Endothelial cell of umbilical vein (primary cell): ENCODE data around the gene SLC26A3. TPM values are rescaled to one million over a fixed set of nuclear protein-coding genes. Genes with fewer than 3 reads are reported as not detected.

ENCODE experiments used
- BruUV-seq: library from RNA; stranded (reverse); fragments of 400-500 nt; replicated peaks from 2 replicates; lab custom pipeline; 2021; lab: Mats Ljungman, UMichigan
- CTCF ChIA-PET: fragments of 300-600, 350-600 bp; sonication (Branson Sonifier 250); formaldehyde crosslinking; loops from one replicate; lab custom pipeline; 2021; ENCODE audit warnings: antibody characterized with exemption, inconsistent platforms; lab: Charles Lee
- POLR2A ChIA-PET: fragments of 300-600, 350-600 bp; sonication (Branson Sonifier 250); formaldehyde crosslinking; loops from one replicate; lab custom pipeline; 2021; ENCODE audit warnings: antibody characterized with exemption, inconsistent platforms; lab: Charles Lee
- DNase-seq: peaks from one replicate; pipeline ENCODE4 v3.0.0-alpha.2; 2011; ENCODE audit warnings: low read depth, low spot score
- FAIRE-seq: peaks from 2 replicates; lab custom pipeline; 2011; peaks lifted over from hg19 to GRCh38; lab: Jason Lieb, UNC
- H2AFZ ChIP-seq: 2 replicates; pipeline ENCODE4 v1.6.0; 2012; ENCODE audit warnings: low read depth, low read length, control low read depth, inconsistent platforms
- H3K27ac ChIP-seq: 2 replicates; pipeline ENCODE4 v1.5.1; 2011; ENCODE audit warnings: low read depth, mild to moderate bottlenecking, control low read depth, low read length, moderate library complexity; ENCODE audit not compliant: insufficient read depth
- H3K27me3 ChIP-seq, 2 experiments: 2 replicates each; pipeline versions ENCODE4 v1.6.0 to v1.6.1; 2011; ENCODE audit warnings: low read length in 2 of 2, mixed read lengths in 1 of 2; ENCODE audit not compliant: control insufficient read depth in 2 of 2, insufficient read depth in 2 of 2
- H3K36me3 ChIP-seq, 2 experiments: 2 replicates in 1 of 2; 3 replicates in 1 of 2; pipeline ENCODE4 v1.5.1; 2011; ENCODE audit warnings: low read length in 2 of 2, mild to moderate bottlenecking in 1 of 2, moderate library complexity in 1 of 2; ENCODE audit not compliant: control insufficient read depth in 2 of 2, insufficient read depth in 2 of 2; ENCODE audit errors: extremely low read depth in 1 of 2
- H3K4me1 ChIP-seq: 3 replicates; pipeline ENCODE4 v1.5.1; 2011; ENCODE audit warnings: mild to moderate bottlenecking, low read length; ENCODE audit not compliant: control insufficient read depth, insufficient read depth; ENCODE audit errors: extremely low read depth
- H3K4me2 ChIP-seq: 2 replicates; pipeline ENCODE4 v1.6.1; 2011; ENCODE audit warnings: low read length, control low read depth, mixed read lengths; ENCODE audit not compliant: insufficient read depth
- H3K4me3 ChIP-seq, 3 experiments: fragments of 200-600 bp in 1 of 3; sonication (generic), shearing (Covaris generic) in 1 of 3; replicated peaks in 1 of 3; 2 replicates each; pipeline ENCODE4 v1.5.1; 2011 to 2016; ENCODE audit warnings: control low read depth in 3 of 3, low read length in 3 of 3, mild to moderate bottlenecking in 2 of 3, inconsistent platforms in 1 of 3, low read depth in 1 of 3, moderate library complexity in 1 of 3; ENCODE audit not compliant: insufficient read depth in 1 of 3
- H3K79me2 ChIP-seq: 2 replicates; pipeline ENCODE4 v1.6.0; 2012; ENCODE audit warnings: low read length, inconsistent platforms; ENCODE audit not compliant: control insufficient read depth, insufficient read depth
- H3K9ac ChIP-seq: replicated peaks from 2 replicates; pipeline ENCODE3; 2011; ENCODE audit warnings: low read length, control low read depth; ENCODE audit not compliant: insufficient read depth; ENCODE audit errors: extremely low read depth
- H3K9me1 ChIP-seq: replicated peaks from 3 replicates; pipeline ENCODE4 v1.6.0; 2011; ENCODE audit warnings: mild to moderate bottlenecking, low read length; ENCODE audit not compliant: control insufficient read depth, insufficient read depth; ENCODE audit errors: extremely low read depth
- H3K9me3 ChIP-seq: replicated peaks from 2 replicates; pipeline ENCODE4 v1.5.1; 2012; ENCODE audit warnings: low read length, inconsistent platforms; ENCODE audit not compliant: control insufficient read depth, insufficient read depth
- H4K20me1 ChIP-seq: replicated peaks from 2 replicates; pipeline ENCODE3; 2011; ENCODE audit warnings: mild to moderate bottlenecking, low read length; ENCODE audit not compliant: control insufficient read depth, insufficient read depth; ENCODE audit errors: extremely low read depth
- EZH2 ChIP-seq: IDR thresholded peaks from 2 replicates; pipeline ENCODE4 v1.6.1; 2012; ENCODE audit warnings: borderline replicate concordance, low read depth, mild to moderate bottlenecking, moderate library complexity, low read length, inconsistent platforms; ENCODE audit not compliant: severe bottlenecking
- FOS ChIP-seq: IDR thresholded peaks from 2 replicates; pipeline ENCODE4 v1.6.1; 2011; ENCODE audit warnings: mild to moderate bottlenecking, low read length, moderate library complexity, borderline replicate concordance; ENCODE audit not compliant: insufficient read depth
- GATA2 ChIP-seq: IDR thresholded peaks from 2 replicates; pipeline ENCODE4 v1.7.0; 2011; ENCODE audit warnings: low read depth, mild to moderate bottlenecking, moderate library complexity, mixed read lengths, low read length; ENCODE audit not compliant: insufficient read length, insufficient read depth
- JUN ChIP-seq: IDR thresholded peaks from 2 replicates; pipeline ENCODE4 v1.6.1; 2011; ENCODE audit warnings: borderline replicate concordance, low read depth; ENCODE audit not compliant: insufficient read length, insufficient read depth
- MYC ChIP-seq: IDR thresholded peaks from one replicate; pipeline ENCODE4 v1.6.1; 2011; ENCODE audit warnings: mild to moderate bottlenecking, low read depth, low read length
- POLR2A ChIP-seq: IDR thresholded peaks from 2 replicates; pipeline ENCODE4 v1.6.1; 2012; ENCODE audit warnings: low read depth, mild to moderate bottlenecking, control low read depth, low read length
- POLR2AphosphoS5 ChIP-seq: IDR thresholded peaks from 2 replicates; pipeline ENCODE4 v1.6.1; 2012; ENCODE audit warnings: low read depth, mild to moderate bottlenecking, control low read depth, low read length, moderate library complexity; ENCODE audit not compliant: insufficient read depth
- dilution Hi-C: fragments of 300-500 bp; cut with MboI; formaldehyde crosslinking; loops from one replicate; pipeline ENCODE4 v1.15.0; 2019; ENCODE audit warnings: low sequenced_read_pairs; ENCODE audit not compliant: extremely low pct_ligation_motif_present
- intact Hi-C: fragments of 100-400 bp; cut with micrococcal nuclease; formaldehyde crosslinking; loops from one replicate; pipeline ENCODE4 v1.10.0; 2022
- polyA plus RNA-seq, 4 experiments: library from polyadenylated mRNA; depleted of rRNA in 3 of 4; stranded (reverse) in 3 of 4; unstranded in 1 of 4; fragments of >200 nt; gene quantifications; 2 replicates each; pipeline versions ENCODE4 v1.2.1 to v1.2.3, GENCODE V29; 2011 to 2012; ENCODE audit warnings: missing spikeins in 1 of 4
- total RNA-seq: library from RNA; stranded (reverse); gene quantifications from 2 replicates; pipeline ENCODE4 v1.2.3, GENCODE V29; 2021
- TF ChIP-seq, protein P1 (sequence below), 2 donors: IDR thresholded peaks; 1 replicate in 1 of 2; 2 replicates in 1 of 2; pipeline ENCODE4 v1.5.1; 2011; ENCODE audit warnings: low read length in 2 of 2, mild to moderate bottlenecking in 2 of 2, moderate library complexity in 2 of 2, control low read depth in 1 of 2, inconsistent platforms in 1 of 2, low read depth in 1 of 2; ENCODE audit not compliant: insufficient read depth in 1 of 2; ENCODE audit errors: extremely low read depth in 1 of 2
- TF ChIP-seq, protein P2 (sequence below): IDR thresholded peaks from 2 replicates; pipeline ENCODE4 v1.6.1; 2011; ENCODE audit not compliant: insufficient read depth, insufficient read length

Gene SLC26A3
- total and polyA plus RNA-seq, 2 donors (not counting 3 experiments of a cell fraction or from before 2014, with no cell fraction given), result not detected

DNA sequence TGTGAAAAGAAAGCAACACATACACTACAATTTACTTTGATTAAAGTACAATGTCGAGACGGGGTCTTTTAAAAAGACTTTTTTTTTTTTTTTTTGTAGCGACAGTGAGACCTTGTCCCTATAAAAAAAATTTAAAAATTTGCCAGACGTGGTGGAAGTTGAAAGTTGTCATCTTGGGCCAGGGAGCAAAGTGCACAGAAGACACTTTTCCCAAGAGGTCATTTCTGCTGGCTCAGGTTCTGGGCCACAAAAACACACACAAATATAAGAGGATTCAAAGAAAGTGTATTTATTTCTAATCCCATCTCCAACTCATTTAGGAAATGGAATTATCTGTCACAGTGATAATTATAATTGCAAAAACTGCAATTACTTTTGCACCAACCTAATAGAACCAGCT is 24.7 kb downstream of the SLC26A3 start:
- H3K79me2 ChIP-seq, result no peaks in the 10 kb centered on the region
- dilution Hi-C loops, result no loop called here
- BruUV-seq, result no TSS peak
- no peaks in the 10 kb centered on the region for H3K9me1 ChIP-seq
- H3K9ac ChIP-seq, result no peak overlapping the region
- no peak overlapping the region for H2AFZ ChIP-seq
- no peak for DNase-seq
- no peaks in the 10 kb centered on the region for H3K9me3 ChIP-seq
- peaks cover 0 to 10% of the 10 kb centered on the region in 2 experiments for H3K27me3 ChIP-seq
- no peaks in the 10 kb centered on the region for H4K20me1 ChIP-seq
- H3K36me3 ChIP-seq, result no peaks in the 10 kb centered on the region
- no peaks in the 10 kb centered on the region for H3K4me1 ChIP-seq
- no peak for FAIRE-seq
- no peak overlapping the region for H3K4me2 ChIP-seq
- no peak overlapping the region for H3K27ac ChIP-seq
- ChIA-PET POLR2A (no interaction called here), CTCF (interaction anchor here (2.5 kb wide), 1 partner anchor 97 kb away, joined by 8 read pairs; no protein-coding TSS in a partner anchor)
- TF ChIP-seq, protein P1, sequence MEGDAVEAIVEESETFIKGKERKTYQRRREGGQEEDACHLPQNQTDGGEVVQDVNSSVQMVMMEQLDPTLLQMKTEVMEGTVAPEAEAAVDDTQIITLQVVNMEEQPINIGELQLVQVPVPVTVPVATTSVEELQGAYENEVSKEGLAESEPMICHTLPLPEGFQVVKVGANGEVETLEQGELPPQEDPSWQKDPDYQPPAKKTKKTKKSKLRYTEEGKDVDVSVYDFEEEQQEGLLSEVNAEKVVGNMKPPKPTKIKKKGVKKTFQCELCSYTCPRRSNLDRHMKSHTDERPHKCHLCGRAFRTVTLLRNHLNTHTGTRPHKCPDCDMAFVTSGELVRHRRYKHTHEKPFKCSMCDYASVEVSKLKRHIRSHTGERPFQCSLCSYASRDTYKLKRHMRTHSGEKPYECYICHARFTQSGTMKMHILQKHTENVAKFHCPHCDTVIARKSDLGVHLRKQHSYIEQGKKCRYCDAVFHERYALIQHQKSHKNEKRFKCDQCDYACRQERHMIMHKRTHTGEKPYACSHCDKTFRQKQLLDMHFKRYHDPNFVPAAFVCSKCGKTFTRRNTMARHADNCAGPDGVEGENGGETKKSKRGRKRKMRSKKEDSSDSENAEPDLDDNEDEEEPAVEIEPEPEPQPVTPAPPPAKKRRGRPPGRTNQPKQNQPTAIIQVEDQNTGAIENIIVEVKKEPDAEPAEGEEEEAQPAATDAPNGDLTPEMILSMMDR (IDR thresholded peaks at IDR 0.05; ENCODE audit: extremely low read depth in 1 of 2, insufficient read depth in 1 of 2, low read depth in 1 of 2, low read length in 2 of 2), result no peak
- TF ChIP-seq, protein P2, sequence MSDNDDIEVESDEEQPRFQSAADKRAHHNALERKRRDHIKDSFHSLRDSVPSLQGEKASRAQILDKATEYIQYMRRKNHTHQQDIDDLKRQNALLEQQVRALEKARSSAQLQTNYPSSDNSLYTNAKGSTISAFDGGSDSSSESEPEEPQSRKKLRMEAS, result no peak
- no peak for TF ChIP-seq EZH2
- TF ChIP-seq FOS, result no peak
- no peak for TF ChIP-seq JUN
- no peak for TF ChIP-seq MYC
- no peak for TF ChIP-seq GATA2
- no peak for TF ChIP-seq POLR2AphosphoS5
- TF ChIP-seq POLR2A, result no peak
- intact Hi-C loops, result no loop called here
- H3K4me3 ChIP-seq, result no peak overlapping the region
